ENCODE measurements around the gene POMGNT1.

The POMGNT1 gene

GRCh38 chr1:46183079-46183847 is 15.0 kb downstream of the POMGNT1 start:
- DNase-seq (ENCODE audit: low spot score): no peak

- no peak for DNase-seq (ENCODE audit: low spot score)
Observed at GRCh38 chr1:46181343-46182260, 16.6 kb downstream of the POMGNT1 start.

- no peak for DNase-seq (ENCODE audit: low spot score)
Observed at GRCh38 chr1:46180082-46180616, 18.1 kb downstream of the POMGNT1 start.

DNA sequence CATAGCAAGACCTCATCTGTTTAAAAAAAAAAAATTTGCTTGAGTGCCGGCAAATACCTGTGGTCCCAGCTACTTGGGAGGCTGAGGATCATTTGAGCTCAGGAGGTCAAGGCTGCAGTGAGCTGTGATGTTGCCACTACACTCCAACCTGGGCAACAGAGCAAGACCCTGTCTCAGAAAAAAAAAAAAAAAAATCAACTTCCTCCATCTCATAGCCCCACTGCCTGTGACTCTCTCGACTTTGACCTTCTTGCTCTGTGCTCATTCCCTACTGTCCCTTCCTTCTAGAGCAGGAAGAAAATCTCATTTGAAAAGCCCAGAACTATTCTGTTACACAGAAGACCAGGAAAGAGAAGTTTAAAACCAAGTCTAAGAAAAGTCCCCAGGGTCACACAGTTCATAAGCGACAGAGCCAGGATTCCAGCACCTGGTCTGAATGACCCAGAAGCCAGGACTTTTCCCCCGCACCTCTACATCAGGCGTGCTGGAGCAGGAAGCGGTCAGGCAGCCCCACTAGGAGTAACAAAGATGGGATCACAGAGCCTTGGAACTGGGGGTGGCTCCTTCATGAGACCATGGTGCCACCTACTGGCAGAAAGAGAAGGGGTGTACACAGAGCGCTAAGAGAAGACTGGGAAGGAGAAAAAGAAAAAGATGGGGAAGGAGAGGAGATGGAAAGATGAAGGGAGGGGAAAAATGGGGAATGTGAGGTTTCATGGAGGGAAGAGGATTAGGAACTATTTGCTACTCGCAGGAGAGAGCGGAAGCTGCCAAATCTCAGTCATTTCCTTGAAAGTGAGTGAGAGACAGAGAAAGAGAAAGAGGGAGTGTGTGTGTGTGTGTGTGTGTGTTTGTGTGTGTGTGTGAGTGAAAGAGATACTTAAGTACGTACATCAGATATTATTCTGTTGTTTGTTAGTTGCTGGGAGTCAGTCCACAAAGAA is 18.8 kb downstream of the POMGNT1 start:
- peak; percentile 61 for DNase-seq (ENCODE audit: low spot score)

DNA sequence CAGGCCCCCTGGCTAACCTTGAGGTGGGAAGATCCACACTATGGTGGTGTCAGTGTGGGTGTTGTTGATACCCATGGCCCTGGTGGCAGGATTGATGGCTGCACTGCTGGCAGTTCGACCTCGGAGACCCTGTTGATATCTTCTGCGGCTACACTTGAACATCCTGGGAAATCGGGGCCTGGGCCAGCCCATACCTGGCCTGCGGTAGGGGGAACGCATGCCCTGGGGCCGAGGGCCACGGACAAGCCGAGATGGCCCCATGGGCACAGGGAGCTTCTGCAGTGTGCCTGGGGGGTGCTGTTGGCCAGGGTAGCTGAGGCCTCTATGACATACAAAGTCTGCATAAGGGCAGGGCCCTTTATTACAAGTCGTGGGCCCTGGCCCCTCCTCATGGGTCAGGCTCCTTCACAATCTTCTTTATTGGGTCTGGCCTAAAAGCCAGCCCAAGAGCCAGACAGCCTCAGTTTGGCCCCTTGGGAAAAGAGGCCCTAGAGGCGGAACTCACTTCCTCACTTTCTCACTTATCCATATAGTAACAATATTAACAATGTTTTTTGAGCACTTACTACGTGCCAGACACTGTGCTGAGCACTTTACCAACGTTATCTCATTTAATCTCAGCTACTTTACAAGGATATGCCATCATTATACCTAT is 21.9 kb downstream of the POMGNT1 start, which contains the start of gene P3R3URF:
P3R3URF (minus strand) TSS at position 278 of the 655 bp plus-strand sequence; CDS start at position 261, 17 bp downstream.
- DNase-seq (ENCODE audit: low spot score): no peak

DNA sequence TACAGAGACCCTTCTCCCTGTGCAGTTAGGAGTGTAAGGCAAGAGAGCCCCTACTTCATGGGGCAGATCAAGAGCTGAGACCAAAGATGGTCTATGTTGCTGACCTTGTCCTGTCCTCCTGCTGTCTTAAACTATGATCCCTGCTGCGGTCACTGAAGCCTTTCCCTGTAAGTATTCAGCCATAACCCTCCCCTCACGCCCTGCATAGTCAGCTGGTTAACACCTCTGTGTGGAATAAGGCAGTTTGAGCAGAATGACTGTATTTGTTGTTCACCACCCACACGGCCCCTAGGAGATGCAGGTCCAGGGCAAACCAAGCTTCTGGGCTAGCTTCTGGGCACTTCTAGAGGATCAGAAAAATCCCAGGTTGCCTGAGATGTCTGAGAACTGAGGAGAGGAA is 23.0 kb downstream of the POMGNT1 start:
- DNase-seq (ENCODE audit: low spot score): no peak

GRCh38 chr1:46174448-46175231 is 23.6 kb downstream of the POMGNT1 start, which contains the start of gene TSPAN1:
TSPAN1 (plus strand) TSS chr1:46175087; CDS start chr1:46181108, 6,021 bp downstream.
- no peak for DNase-seq (ENCODE audit: low spot score)

DNA sequence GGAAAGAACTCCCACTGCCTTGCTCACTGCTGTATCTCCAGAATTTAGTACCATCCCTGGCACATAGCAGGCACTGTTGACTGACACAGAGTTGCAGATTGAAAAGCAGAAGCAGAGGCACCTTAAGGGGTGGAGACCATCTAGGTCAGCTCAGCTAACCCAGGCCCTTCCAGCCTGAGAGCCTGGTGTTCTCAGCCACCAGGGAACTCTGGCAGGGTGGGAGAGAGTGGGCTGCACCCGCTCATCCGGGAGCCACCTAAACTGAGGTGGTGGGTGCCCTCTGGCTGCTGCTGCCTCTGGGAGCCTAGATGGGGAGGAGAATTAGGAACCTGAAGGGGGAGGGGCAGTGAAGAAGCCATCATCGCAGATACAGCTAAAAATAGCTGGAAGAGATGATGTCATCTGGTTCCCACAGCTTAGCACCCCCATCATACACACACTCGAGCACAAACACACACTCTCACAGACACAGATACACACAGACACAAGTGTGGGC is 24.8 kb downstream of the POMGNT1 start:
- DNase-seq (ENCODE audit: low spot score): no peak

- DNase-seq (ENCODE audit: low spot score): no peak
Observed at GRCh38 chr1:46172321-46172720, 25.9 kb downstream of the POMGNT1 start.

GRCh38 chr1:46171871-46172270 is 26.4 kb downstream of the POMGNT1 start:
- DNase-seq (ENCODE audit: low spot score): no peak

DNA sequence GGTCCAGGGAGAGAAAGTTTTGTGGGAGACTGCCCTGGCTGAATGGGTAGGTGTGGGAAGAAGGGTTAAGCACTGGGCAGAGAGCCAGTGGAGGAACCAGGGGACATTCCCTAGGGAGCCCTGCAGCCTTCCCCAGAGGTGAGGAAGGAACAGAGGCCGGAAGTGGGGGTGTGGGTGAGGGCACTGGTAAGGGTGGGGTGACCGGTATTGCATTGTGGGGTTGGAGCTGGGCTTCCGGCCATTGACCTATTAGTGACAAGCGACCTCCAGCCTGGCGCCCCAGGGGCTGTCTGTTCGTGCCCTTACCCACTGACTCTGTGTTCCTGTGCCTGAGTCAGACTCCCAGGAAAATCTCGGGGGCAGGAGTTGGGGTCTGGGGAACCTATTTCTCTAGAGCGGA is 26.9 kb downstream of the POMGNT1 start:
- no peak for DNase-seq (ENCODE audit: low spot score)

DNA sequence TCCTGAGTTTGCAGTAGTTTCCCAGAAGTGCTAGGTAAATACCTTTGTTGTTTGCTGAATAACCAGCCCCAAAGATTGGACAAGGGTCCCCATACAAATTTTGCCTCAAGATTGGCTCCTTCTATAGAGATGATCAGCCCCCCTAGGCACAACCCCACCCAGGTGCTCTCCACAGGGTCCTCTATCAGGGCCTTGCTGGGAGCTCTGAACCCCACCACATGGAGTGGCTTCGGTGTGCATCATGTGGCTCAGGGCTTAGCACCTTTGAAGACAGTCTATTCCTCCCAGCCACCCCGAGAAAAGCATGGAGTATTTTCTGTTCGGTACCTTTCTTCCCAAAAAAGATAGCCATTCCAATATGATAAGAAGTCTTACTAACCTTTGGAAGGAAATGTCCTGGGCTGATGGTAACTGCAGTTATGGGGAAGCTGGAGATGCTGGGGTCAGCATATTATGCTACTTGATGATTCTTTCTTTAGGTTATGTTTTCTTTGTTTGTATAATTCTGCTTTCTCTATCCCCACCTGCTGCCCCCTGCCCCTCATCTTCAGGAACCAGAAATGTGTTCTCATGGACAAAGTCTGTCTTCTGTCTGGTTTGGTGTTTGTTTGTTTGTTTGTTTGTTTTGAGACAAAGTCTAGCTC is 28.3 kb downstream of the POMGNT1 start:
- no peak for DNase-seq (ENCODE audit: low spot score)

GRCh38 chr1:46168477-46168876 is 29.8 kb downstream of the POMGNT1 start:
- no peak for DNase-seq (ENCODE audit: low spot score)

DNA sequence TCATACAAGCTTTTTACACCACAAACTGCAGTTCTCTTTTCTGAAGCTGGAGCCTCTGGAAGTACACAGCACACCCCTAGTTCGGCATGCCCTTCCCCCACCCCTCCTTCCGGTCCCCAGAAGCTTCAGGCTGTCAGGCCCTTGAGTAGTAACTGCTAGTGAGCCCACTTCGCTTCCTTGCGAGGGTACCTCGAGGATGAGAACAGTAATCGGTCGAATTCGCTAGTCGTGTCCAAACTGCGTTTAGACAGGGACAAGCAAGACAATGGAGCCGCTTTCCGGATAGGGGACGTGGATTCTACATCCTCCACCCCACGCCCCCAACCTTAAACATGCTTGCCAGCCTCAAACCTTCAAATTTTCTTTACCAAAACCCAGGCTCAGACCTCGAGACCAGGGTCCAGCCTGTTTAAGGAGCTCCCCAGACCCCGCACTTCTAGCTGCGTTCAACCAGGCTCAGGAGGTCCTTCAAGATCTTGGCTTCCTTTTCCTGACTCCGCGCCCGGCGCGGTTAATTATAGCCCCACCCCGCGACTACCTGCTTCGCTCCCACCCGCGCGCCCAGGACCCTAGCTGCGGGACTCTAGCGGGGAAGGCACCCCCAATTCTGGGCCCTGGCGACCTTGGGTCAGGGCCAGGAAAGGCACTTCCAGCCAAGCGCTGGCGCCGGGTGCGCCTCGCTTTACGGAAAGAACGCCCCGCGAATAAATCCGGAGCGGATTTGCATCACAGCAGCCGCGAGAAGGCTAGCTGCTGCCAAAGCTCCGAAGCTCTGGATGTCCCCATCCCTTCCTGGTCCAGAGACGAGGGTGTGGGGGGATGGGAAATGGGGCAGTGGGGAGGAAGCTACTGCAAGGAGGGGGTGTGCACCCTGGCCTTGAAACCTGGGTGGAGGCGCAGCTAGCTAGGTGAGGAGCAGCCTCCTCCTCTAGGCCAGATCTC is 31.4 kb downstream of the POMGNT1 start:
- no peak for DNase-seq (ENCODE audit: low spot score)

DNA sequence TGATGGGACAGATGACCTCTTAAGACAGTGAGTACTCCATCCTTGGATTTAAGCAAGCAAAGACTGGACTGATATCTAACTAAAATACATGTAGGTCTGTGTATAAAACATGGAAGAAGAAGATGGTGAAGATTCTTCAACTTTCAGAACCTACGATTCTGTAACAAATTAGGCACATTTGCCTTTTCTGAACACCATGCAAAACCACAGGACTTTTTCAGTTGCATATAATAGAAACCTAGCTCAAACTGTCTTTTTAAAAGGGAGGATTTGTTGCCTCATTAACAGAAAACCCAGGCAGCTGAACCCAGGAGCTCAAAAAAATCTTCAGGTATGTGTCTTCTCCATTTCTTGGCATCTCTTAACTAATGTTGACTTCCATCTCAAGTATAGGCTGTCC is 38.0 kb downstream of the POMGNT1 start:
- no peak for DNase-seq (ENCODE audit: low spot score)

DNA sequence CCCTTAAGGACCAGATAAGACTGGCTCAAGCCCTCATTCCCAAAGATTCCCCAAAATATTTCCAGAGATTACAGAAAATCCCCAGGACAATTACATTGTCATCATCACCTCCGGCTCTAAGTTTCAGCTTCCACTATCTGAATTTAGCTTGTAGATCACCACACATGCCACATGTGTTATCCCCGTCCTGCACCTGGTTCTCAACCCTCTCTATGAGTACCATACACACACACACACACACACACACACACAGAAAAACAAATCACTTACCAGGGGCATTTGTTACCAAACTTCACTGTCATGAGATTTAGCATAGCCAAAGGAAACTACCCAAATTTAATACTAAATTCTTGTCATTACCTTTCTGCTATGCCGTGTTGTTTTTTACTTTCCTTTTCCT is 38.7 kb downstream of the POMGNT1 start:
- DNase-seq (ENCODE audit: low spot score): no peak

- no peak for DNase-seq (ENCODE audit: low spot score)
Observed at GRCh38 chr1:46158312-46159281, 39.6 kb downstream of the POMGNT1 start.
